Measurements from ENCODE around the gene ARMC8.
"Not testable (repeated sequence)": the region's sequence is repeated elsewhere in the genome, so short reads cannot be mapped to it uniquely, and the experiment has no call there.

ARMC8 gene
- total RNA-seq = 55.2 to 71.4 reads per million in 2 donors

- peak in 1 of 5 experiments; percentile 37 for DNase-seq
These were observed at the start of gene ARMC8 for GRCh38 chr3:138187296-138188012. ARMC8 (plus strand) TSS chr3:138187301; CDS start chr3:138187555, 254 bp downstream.

- no peak for DNase-seq
These were observed 49.2 kb upstream of the ARMC8 start for GRCh38 chr3:138137861-138138260.

- DNase-seq = no peak
These were observed 47.4 kb upstream of the ARMC8 start for GRCh38 chr3:138139691-138140090.

- DNase-seq = no peak
These were observed 46.2 kb upstream of the ARMC8 start for GRCh38 chr3:138140940-138141339.

GRCh38 chr3:138142181-138142580 is 44.9 kb upstream of the ARMC8 start:
- not testable (repeated sequence) for DNase-seq

GRCh38 chr3:138148503-138148902 is 38.6 kb upstream of the ARMC8 start:
- no peak for DNase-seq

GRCh38 chr3:138154534-138154933 is 32.6 kb upstream of the ARMC8 start:
- DNase-seq = no peak

- no peak for DNase-seq
These were observed 29.4 kb upstream of the ARMC8 start for GRCh38 chr3:138157743-138158142.

- DNase-seq = no peak
These were observed 22.0 kb upstream of the ARMC8 start for GRCh38 chr3:138165061-138165460.

- peak in 1 of 5 experiments; percentile 27 for DNase-seq
These were observed 14.5 kb upstream of the ARMC8 start for GRCh38 chr3:138172625-138173024.

GRCh38 chr3:138173769-138174420 is 13.2 kb upstream of the ARMC8 start:
- DNase-seq = peak in 1 of 5 experiments; percentile 12

GRCh38 chr3:138174421-138175131 is 12.5 kb upstream of the ARMC8 start, which contains the start of gene DBR1:
DBR1 (minus strand) TSS chr3:138174921; CDS start chr3:138174795, 126 bp downstream.
- peak; percentile 33 to 86 (median 64) for DNase-seq

- peak in 1 of 5 experiments; percentile 67 for DNase-seq
These were observed 6.6 kb upstream of the ARMC8 start for GRCh38 chr3:138180375-138181029.

GRCh38 chr3:138184994-138185393 is 2.1 kb upstream of the ARMC8 start:
- DNase-seq = no peak

GRCh38 chr3:138186221-138186620 is 880 bp upstream of the ARMC8 start:
- DNase-seq = no peak

- peak; percentile 71 to 93 (median 82) for DNase-seq
These were observed 252 bp upstream of the ARMC8 start for GRCh38 chr3:138186803-138187295.

- DNase-seq = peak in 3 of 5 experiments; percentile 5 to 61 (median 15)
These were observed 1.1 kb downstream of the ARMC8 start for GRCh38 chr3:138188013-138188730.

- DNase-seq = no peak
These were observed 8.4 kb downstream of the ARMC8 start for GRCh38 chr3:138195481-138195880.

- DNase-seq = no peak
These were observed 8.9 kb downstream of the ARMC8 start for GRCh38 chr3:138196023-138196422.

- DNase-seq = peak in 1 of 5 experiments; percentile 22
These were observed 10.0 kb downstream of the ARMC8 start for GRCh38 chr3:138197058-138197457.

- DNase-seq = no peak
These were observed 10.4 kb downstream of the ARMC8 start for GRCh38 chr3:138197524-138197923.

GRCh38 chr3:138199851-138200250 is 12.8 kb downstream of the ARMC8 start:
- no peak for DNase-seq
